Esophagus squamous epithelium (tissue), 4 donors: ENCODE data around the gene KNCN.

Experiments used
- POLR2A ChIP-seq, 4 donors: fragments of 450-650 bp; IDR thresholded peaks; one replicate each; pipeline ENCODE4 v1.6.1; 2017; ENCODE audit warnings: antibody characterized with exemption in 4 of 4, mild to moderate bottlenecking in 4 of 4, moderate library complexity in 3 of 4
- TF ChIP-seq, protein P1 (sequence below), 6 experiments: fragments of 450-650 bp in 4 of 6; fragments of 200-600 bp in 2 of 6; sonication (generic) in 2 of 6; IDR thresholded peaks; one replicate each; pipeline ENCODE4 v1.5.1; 2016 to 2019; ENCODE audit warnings: antibody characterized with exemption in 6 of 6, mild to moderate bottlenecking in 4 of 6, moderate library complexity in 4 of 6

DNA sequence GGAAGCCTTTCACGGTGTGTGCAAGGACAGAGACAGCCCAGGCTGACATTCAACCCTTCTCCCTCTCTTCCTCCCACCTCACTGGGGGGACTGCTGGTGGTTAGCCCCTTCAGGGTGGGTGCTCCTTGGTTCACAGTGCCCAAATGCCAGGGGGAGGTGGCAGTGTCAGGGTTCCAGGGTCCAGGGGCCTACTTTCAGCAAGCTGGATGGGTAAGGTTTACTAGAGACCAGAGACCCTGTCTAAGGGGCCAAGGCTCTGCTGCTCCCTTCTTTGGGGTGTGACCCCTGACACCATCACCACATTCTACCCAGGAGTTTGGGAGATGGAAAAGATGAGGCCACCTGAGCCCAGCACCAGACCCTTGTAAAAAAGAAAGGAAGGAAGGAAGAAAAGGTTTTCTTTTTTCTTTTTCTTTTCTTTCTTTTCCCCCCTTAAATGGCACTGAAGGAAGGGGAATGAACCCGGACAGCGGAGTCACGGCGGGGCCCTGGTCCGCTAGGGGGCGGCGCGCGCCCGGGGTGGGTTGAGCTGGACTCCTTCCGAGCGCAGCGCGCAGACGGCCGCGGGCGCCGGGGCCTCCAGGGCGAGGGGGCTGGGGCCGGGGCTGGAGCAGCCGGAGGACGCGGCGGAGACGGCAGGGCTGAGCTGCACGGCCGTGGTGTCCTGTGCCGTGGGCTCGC lies 18.8 kb downstream of the KNCN start:
- TF ChIP-seq, protein P1, sequence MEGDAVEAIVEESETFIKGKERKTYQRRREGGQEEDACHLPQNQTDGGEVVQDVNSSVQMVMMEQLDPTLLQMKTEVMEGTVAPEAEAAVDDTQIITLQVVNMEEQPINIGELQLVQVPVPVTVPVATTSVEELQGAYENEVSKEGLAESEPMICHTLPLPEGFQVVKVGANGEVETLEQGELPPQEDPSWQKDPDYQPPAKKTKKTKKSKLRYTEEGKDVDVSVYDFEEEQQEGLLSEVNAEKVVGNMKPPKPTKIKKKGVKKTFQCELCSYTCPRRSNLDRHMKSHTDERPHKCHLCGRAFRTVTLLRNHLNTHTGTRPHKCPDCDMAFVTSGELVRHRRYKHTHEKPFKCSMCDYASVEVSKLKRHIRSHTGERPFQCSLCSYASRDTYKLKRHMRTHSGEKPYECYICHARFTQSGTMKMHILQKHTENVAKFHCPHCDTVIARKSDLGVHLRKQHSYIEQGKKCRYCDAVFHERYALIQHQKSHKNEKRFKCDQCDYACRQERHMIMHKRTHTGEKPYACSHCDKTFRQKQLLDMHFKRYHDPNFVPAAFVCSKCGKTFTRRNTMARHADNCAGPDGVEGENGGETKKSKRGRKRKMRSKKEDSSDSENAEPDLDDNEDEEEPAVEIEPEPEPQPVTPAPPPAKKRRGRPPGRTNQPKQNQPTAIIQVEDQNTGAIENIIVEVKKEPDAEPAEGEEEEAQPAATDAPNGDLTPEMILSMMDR (IDR thresholded peaks at IDR 0.05): peak; percentile 47 to 71 (median 62)
- peak in 1 of 4 donors; percentile 16 for TF ChIP-seq POLR2A (IDR thresholded peaks at IDR 0.05)
